Activated CD8-positive, alpha-beta T cell treated with anti-CD3 and anti-CD28 coated beads, Interleukin-2, amount 10 ng/mL, durations not matched to agents 7 days and 5 days (primary cell): ENCODE data around the gene TFRC. TPM values are rescaled to one million over a fixed set of nuclear protein-coding genes. Genes with fewer than 3 reads are reported as not detected.
"Not testable (repeated sequence)": the region's sequence is repeated elsewhere in the genome, so short reads cannot be mapped to it uniquely, and the experiment has no call there.

Experiments
- ATAC-seq: fragments of 150-1000 bp; cut with Tn5 transposase; one replicate; pipeline ENCODE4 v1.10.0; 2021; ENCODE audit warnings: moderate library complexity
- CTCF ChIA-PET: fragments of 350-600 bp; sonication (Branson Sonifier 250); formaldehyde crosslinking; loops from one replicate; lab custom pipeline; 2021; ENCODE audit warnings: antibody characterized with exemption; lab: Charles Lee
- POLR2A ChIA-PET: fragments of 350-600 bp; sonication (Branson Sonifier 250); formaldehyde crosslinking; loops from one replicate; lab custom pipeline; 2021; ENCODE audit warnings: antibody characterized with exemption; lab: Charles Lee
- DNase-seq: peaks from one replicate; pipeline ENCODE4 v3.0.0-alpha.2; 2020
- H3K27ac Mint-ChIP-seq: one replicate; pipeline ENCODE4 v1.8.0; 2021; ENCODE audit warnings: mild to moderate bottlenecking, mixed read lengths
- H3K27me3 Mint-ChIP-seq: one replicate; pipeline ENCODE4 v1.8.0; 2021; ENCODE audit warnings: low read depth, mixed read lengths
- H3K36me3 Mint-ChIP-seq: one replicate; pipeline ENCODE4 v1.8.0; 2021; ENCODE audit warnings: low read depth, mixed read lengths
- H3K4me1 Mint-ChIP-seq: one replicate; pipeline ENCODE4 v1.8.0; 2021; ENCODE audit warnings: low read depth, mixed read lengths
- H3K4me3 Mint-ChIP-seq: one replicate; pipeline ENCODE4 v1.8.0; 2021; ENCODE audit warnings: mild to moderate bottlenecking, mixed read lengths
- H3K9me3 Mint-ChIP-seq: one replicate; pipeline ENCODE4 v1.8.0; 2022; ENCODE audit warnings: mixed read lengths; ENCODE audit not compliant: insufficient read depth
- total RNA-seq, 2 experiments: library from RNA; stranded (reverse); gene quantifications; one replicate each; pipeline ENCODE4 v1.2.3, GENCODE V29; 2021

The TFRC gene
- total RNA-seq, 2 experiments from 2014 or later = 282 to 298 TPM

DNA sequence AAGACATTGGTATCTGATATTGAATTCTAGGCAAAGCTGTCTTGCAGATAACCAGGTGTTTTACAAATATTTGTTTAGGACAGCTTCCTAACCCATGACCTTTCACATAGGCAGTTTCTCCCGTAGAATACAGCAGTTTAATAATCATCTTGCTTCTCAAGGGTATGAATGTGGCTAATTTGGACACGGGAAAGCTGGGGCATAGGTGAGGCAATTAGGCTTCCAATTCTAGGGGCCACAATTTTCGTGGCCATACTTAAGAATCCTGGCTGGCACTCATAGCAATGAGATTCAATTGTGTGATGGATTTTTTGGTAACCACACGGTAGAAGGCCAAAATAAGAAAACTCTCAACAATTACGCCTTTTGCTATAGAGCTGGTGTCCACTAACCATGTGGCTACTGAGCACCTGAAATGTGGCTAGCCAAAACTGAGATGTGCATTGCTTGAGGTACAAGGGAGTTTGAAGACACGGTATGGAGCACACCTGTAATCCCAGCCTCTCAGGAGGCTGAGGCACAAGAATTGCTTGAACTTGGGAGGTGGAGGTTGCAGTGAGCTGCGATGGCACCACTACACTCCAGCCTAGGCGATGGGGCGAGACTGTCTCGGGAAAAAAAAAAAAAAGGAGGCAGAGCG, 34.4 kb downstream of the TFRC start:
- Mint-ChIP-seq H3K27me3 (no peaks in the 10 kb centered on the region), H3K27ac (no peak overlapping the region), H3K36me3 (peaks cover 62% of the 10 kb centered on the region), H3K4me1 (no peaks in the 10 kb centered on the region), H3K4me3 (no peak overlapping the region), H3K9me3 (no peaks in the 10 kb centered on the region)
- DNase-seq (no peak), ATAC-seq (no peak)
- ChIA-PET CTCF (no interaction called here), POLR2A (no interaction called here)

DNA sequence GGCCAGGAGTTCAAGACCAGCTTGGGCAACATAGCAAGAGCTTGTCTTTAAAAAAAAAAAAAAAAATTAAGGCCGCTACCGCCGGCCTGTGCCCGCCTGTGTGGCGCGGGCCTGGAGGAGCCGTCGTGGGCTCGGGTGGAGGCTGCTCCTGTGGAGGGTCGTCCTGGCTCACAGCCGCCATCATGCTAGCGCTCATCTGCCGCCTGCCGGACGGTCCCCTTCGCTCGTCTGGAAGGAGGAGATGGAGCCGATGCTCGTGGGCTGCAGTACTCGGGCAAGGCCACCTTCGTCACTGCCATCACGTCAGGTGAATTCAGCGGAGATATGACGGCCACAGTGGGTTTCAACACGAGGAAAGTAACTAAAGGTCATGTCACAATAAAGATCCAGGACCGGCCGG, 37.4 kb downstream of the TFRC start:
- CTCF ChIA-PET = interaction anchor here (0.7 kb wide), 1 partner anchor 22 kb away, joined by 3 read pairs; no protein-coding TSS in a partner anchor
- no peak overlapping the region for H3K27ac Mint-ChIP-seq
- POLR2A ChIA-PET = interaction anchor here (0.6 kb wide), 1 partner anchor 29 kb away, joined by 3 read pairs; no protein-coding TSS in a partner anchor
- DNase-seq = no peak
- H3K36me3 Mint-ChIP-seq = peaks cover 38% of the 10 kb centered on the region
- no peak overlapping the region for H3K4me3 Mint-ChIP-seq
- H3K4me1 Mint-ChIP-seq = no peaks in the 10 kb centered on the region
- no peaks in the 10 kb centered on the region for H3K9me3 Mint-ChIP-seq
- peaks cover 2% of the 10 kb centered on the region for H3K27me3 Mint-ChIP-seq
- ATAC-seq = no peak

DNA sequence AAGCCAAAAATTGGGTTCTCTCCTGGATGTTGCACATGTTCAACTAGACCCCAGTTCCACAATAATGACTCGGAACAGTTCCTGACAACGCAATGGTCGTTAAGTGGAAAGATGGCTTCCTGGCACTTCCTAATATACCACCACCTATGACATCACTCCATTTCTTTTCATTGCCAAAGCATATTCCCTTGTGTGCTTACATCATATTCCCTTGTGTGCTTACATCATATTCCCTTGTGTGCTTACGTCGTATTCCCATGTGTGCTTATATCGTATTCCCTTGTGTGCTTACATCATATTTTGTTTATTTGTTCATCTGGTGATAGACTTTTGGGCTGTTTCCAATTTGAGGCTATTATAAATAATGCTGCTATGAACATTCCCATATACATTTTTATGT, 39.2 kb downstream of the TFRC start:
- ATAC-seq = no peak
- ChIA-PET POLR2A (no interaction called here), CTCF (no interaction called here)
- H3K27me3 Mint-ChIP-seq = peaks cover 2% of the 10 kb centered on the region
- no peaks in the 10 kb centered on the region for H3K9me3 Mint-ChIP-seq
- no peak overlapping the region for H3K27ac Mint-ChIP-seq
- H3K36me3 Mint-ChIP-seq = peaks cover 25% of the 10 kb centered on the region
- no peak for DNase-seq
- no peaks in the 10 kb centered on the region for H3K4me1 Mint-ChIP-seq
- no peak overlapping the region for H3K4me3 Mint-ChIP-seq

GRCh38 chr3:196039359-196039758, 42.5 kb downstream of the TFRC start:
- Mint-ChIP-seq H3K27ac (no peak overlapping the region), H3K9me3 (peaks cover 7% of the 10 kb centered on the region), H3K27me3 (peaks cover 2% of the 10 kb centered on the region), H3K36me3 (peaks cover 13% of the 10 kb centered on the region), H3K4me3 (no peak overlapping the region), H3K4me1 (no peaks in the 10 kb centered on the region)
- CTCF ChIA-PET = no interaction called here
- no peak for DNase-seq
- ATAC-seq = no peak
- POLR2A ChIA-PET = no interaction called here

- H3K9me3 Mint-ChIP-seq, ATAC-seq, DNase-seq, H3K27ac Mint-ChIP-seq, H3K36me3 Mint-ChIP-seq, H3K4me1 Mint-ChIP-seq, POLR2A ChIA-PET, H3K4me3 Mint-ChIP-seq: not testable (repeated sequence)
- H3K27me3 Mint-ChIP-seq = peaks cover 28% of the 10 kb centered on the region
- CTCF ChIA-PET = interaction anchor here (1.2 kb wide), 1 partner anchor 12 kb away, joined by 3 read pairs; no protein-coding TSS in a partner anchor
Measured at GRCh38 chr3:196026059-196026458, 55.8 kb downstream of the TFRC start.

DNA sequence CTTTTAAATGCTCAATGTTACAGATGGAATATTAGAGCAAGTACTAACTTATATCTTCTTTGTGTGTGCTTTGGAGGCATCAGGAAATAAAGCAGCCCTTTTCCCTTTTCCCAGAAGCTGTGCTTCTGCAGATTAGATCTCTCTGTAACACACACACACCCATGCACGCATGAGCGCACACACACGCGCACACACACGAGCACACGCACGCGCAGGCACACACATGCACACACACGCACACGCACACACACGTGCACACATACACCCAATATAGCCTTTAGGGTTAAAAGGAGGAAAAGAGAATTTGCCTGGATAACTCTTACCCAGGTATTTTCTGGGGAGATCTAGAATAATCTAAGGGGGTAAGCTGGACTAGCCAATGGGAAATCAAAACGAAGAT, 56.9 kb downstream of the TFRC start:
- no peak overlapping the region for H3K4me3 Mint-ChIP-seq
- ChIA-PET CTCF (no interaction called here), POLR2A (no interaction called here)
- no peak for ATAC-seq
- no peaks in the 10 kb centered on the region for H3K4me1 Mint-ChIP-seq
- no peaks in the 10 kb centered on the region for H3K9me3 Mint-ChIP-seq
- no peaks in the 10 kb centered on the region for H3K36me3 Mint-ChIP-seq
- peaks cover 23% of the 10 kb centered on the region for H3K27me3 Mint-ChIP-seq
- H3K27ac Mint-ChIP-seq = no peak overlapping the region
- no peak for DNase-seq

GRCh38 chr3:196023947-196024346, 57.9 kb downstream of the TFRC start:
- CTCF ChIA-PET = no interaction called here
- POLR2A ChIA-PET = no interaction called here

DNA sequence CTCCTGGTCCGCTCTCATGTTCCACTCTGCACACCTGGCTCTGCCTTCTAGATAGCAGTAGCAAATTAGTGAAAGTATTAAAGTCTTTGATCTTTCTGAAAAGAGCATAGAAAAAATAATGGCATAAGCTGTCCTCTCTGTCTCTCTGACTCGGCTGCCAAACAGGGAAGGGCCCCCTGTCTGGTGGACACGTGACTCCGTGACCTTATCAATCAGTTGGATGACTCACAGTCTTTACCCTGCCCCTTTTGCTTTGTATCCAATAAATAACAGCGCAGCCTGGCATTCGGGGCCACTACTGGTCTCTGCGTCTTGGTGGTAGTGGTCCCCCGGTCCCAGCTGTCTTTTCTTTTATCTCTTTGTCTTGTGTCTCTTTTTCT, 59.4 kb downstream of the TFRC start:
- H3K27me3 Mint-ChIP-seq = peaks cover 26% of the 10 kb centered on the region
- DNase-seq, POLR2A ChIA-PET, H3K9me3 Mint-ChIP-seq, ATAC-seq, H3K4me3 Mint-ChIP-seq, H3K27ac Mint-ChIP-seq, H3K4me1 Mint-ChIP-seq, H3K36me3 Mint-ChIP-seq: not testable (repeated sequence)
- CTCF ChIA-PET = interaction anchor here (0.8 to 1.1 kb wide), 3 partner anchors 22 to 184 kb away, joined by 3 to 4 read pairs (median 3); no protein-coding TSS in a partner anchor

More at GRCh38 chr3:196023947-196024346, 57.9 kb downstream of the TFRC start:
- no peak for ATAC-seq
- no peak for DNase-seq
- no peak overlapping the region for H3K27ac Mint-ChIP-seq
- no peaks in the 10 kb centered on the region for H3K9me3 Mint-ChIP-seq
- no peak overlapping the region for H3K4me3 Mint-ChIP-seq
- H3K27me3 Mint-ChIP-seq = peaks cover 21% of the 10 kb centered on the region
- no peaks in the 10 kb centered on the region for H3K4me1 Mint-ChIP-seq
- no peaks in the 10 kb centered on the region for H3K36me3 Mint-ChIP-seq

DNA sequence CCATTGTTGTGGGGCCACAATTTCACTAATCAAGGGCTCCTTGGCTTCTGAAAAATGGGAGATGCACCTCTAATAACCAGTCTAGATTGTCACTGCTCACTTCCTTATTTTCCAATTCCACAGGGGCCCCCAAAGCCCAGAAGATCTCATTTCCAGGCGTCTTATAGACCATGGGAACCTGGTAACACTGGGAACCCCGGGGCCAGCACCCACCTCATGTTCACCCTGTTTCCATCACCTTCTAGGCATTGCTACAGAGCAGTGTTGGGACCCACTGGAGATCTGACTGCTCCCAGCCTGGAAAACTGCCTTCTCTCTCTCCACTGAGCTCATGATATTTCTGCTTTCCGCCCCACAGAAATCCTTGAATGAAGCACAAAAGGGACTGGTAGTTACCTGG, 61.5 kb downstream of the TFRC start:
- POLR2A ChIA-PET = no interaction called here
- H3K27ac Mint-ChIP-seq = no peak overlapping the region
- CTCF ChIA-PET = no interaction called here

GRCh38 chr3:196019576-196019975, 62.3 kb downstream of the TFRC start:
- H3K4me1 Mint-ChIP-seq, H3K4me3 Mint-ChIP-seq, H3K27ac Mint-ChIP-seq, H3K36me3 Mint-ChIP-seq, H3K9me3 Mint-ChIP-seq, DNase-seq, POLR2A ChIA-PET, CTCF ChIA-PET, ATAC-seq: not testable (repeated sequence)
- H3K27me3 Mint-ChIP-seq = peaks cover 18% of the 10 kb centered on the region

More for the DNA sequence above, 61.5 kb downstream of the TFRC start:
- Mint-ChIP-seq H3K4me3 (no peak overlapping the region), H3K9me3 (no peaks in the 10 kb centered on the region), H3K36me3 (no peaks in the 10 kb centered on the region), H3K4me1 (no peaks in the 10 kb centered on the region), H3K27me3 (peaks cover 21% of the 10 kb centered on the region)
- DNase-seq (no peak), ATAC-seq (no peak)

GRCh38 chr3:196018159-196018558, 63.7 kb downstream of the TFRC start:
- H3K27me3 Mint-ChIP-seq = peaks cover 18% of the 10 kb centered on the region
- POLR2A ChIA-PET, H3K27ac Mint-ChIP-seq, DNase-seq, ATAC-seq, CTCF ChIA-PET, H3K4me1 Mint-ChIP-seq, H3K4me3 Mint-ChIP-seq, H3K36me3 Mint-ChIP-seq, H3K9me3 Mint-ChIP-seq: not testable (repeated sequence)

- Mint-ChIP-seq H3K27ac (no peak overlapping the region), H3K36me3 (no peaks in the 10 kb centered on the region), H3K4me3 (no peak overlapping the region), H3K27me3 (peaks cover 18% of the 10 kb centered on the region), H3K9me3 (no peaks in the 10 kb centered on the region), H3K4me1 (no peaks in the 10 kb centered on the region)
- ChIA-PET POLR2A (no interaction called here), CTCF (no interaction called here)
- no peak for ATAC-seq
- no peak for DNase-seq
Measured at GRCh38 chr3:196016485-196016884, 65.4 kb downstream of the TFRC start.
